HAP-1 (cell line): ENCODE measurements around the gene ADCY7.

Experiments
- DNase-seq, 2 experiments: peaks; one replicate each; pipeline ENCODE4 v3.0.0-alpha.2; 2016 to 2020; ENCODE audit warnings: low spot score in 2 of 2
- H3K27me3 ChIP-seq: fragments of 250-450 bp; sonication (Bioruptor Pico); 2 replicates; pipeline ENCODE4 v1.5.1; 2020; ENCODE audit warnings: low read depth, mild to moderate bottlenecking, moderate library complexity
- H3K36me3 ChIP-seq: fragments of 250-450 bp; sonication (Bioruptor Pico); replicated peaks from 2 replicates; pipeline ENCODE4 v1.5.1; 2020; ENCODE audit warnings: mild to moderate bottlenecking
- H3K4me1 ChIP-seq: fragments of 250-450 bp; sonication (Bioruptor Pico); 2 replicates; pipeline ENCODE4 v1.5.1; 2020; ENCODE audit warnings: mild to moderate bottlenecking
- H3K4me3 ChIP-seq: fragments of 250-450 bp; sonication (Bioruptor Pico); 2 replicates; pipeline ENCODE4 v1.5.1; 2020; ENCODE audit warnings: mild to moderate bottlenecking, moderate library complexity
- H3K9me3 ChIP-seq: fragments of 250-450 bp; sonication (Bioruptor Pico); 2 replicates; pipeline ENCODE4 v1.5.1; 2020; ENCODE audit warnings: mild to moderate bottlenecking, moderate library complexity
- in situ Hi-C: fragments of 300-500 bp; cut with MboI; formaldehyde crosslinking; loops from 3 replicates; pipeline ENCODE4 v1.14.3; 2020; ENCODE audit warnings: low sequenced_read_pairs, inconsistent platforms, mixed read lengths

Gene ADCY7

DNA sequence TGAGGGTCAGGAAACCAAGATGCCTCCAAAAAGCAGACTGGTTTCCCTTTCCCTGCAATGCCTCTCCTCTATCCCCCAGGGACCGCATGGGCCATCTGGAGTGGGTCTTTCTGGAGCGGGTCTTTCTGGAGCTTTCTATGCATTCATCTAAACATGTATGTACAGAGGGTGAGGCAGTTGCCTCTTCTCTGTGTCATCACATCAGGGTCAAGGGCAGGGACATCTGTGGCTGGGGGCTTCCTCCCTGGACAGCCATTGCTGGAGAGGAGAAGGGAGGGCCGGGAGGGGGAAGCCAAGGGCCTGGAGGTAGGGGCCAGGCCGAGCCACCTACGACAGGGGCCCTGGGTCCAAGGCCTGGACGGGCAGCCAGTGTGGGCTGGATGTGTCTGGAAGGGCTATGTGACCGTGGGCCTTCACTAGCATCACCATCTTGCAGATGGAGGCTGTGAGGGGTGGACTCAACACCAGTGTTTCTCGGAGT is 840 bp downstream of the ADCY7 start:
- in situ Hi-C loops = no loop called here

GRCh38 chr16:50267651-50268050 is 1.3 kb downstream of the ADCY7 start:
- H3K4me3 ChIP-seq = no peak overlapping the region
- H3K36me3 ChIP-seq = 0 out of 2 replicates have a peak, but pooled peaks cover 5% of the 10 kb centered on the region
- no peaks in the 10 kb centered on the region for H3K27me3 ChIP-seq
- H3K9me3 ChIP-seq = no peaks in the 10 kb centered on the region
- no peak for DNase-seq
- in situ Hi-C loops = no loop called here
- H3K4me1 ChIP-seq = no peaks in the 10 kb centered on the region; the same call in 1 of the 2 replicates

More for the DNA sequence above, 840 bp downstream of the ADCY7 start:
- Histone ChIP-seq H3K4me3 (no peak overlapping the region), H3K4me1 (no peaks in the 10 kb centered on the region; the same call in 1 of the 2 replicates), H3K27me3 (no peaks in the 10 kb centered on the region), H3K36me3 (0 out of 2 replicates have a peak, but pooled peaks cover 5% of the 10 kb centered on the region), H3K9me3 (no peaks in the 10 kb centered on the region)
- no peak for DNase-seq

DNA sequence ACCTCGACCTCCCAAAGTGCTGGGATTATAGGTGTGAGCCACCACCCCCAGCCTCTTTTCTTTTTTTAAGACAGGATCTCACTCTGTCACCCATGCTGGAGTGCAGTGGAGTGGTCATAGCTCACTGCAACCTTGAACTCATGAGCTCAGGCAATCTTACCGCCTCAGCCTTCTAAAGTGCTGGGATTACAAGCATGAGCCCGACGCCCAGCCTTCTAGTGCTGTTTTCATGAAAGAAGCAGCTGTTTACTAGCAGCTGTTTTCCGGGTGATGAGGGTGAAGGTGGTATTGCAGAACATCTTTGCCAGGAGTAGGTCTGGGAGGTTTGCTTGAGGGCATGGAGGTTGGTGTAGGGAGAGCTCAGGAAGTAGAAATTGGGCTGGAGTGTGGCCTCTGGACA is 2.0 kb downstream of the ADCY7 start:
- no peaks in the 10 kb centered on the region; the same call in 1 of the 2 replicates for H3K4me1 ChIP-seq
- no peaks in the 10 kb centered on the region for H3K9me3 ChIP-seq
- H3K4me3 ChIP-seq = no peak overlapping the region
- 0 out of 2 replicates have a peak, but pooled peaks cover 5% of the 10 kb centered on the region for H3K36me3 ChIP-seq
- DNase-seq = no peak
- in situ Hi-C loops = no loop called here
- H3K27me3 ChIP-seq = no peaks in the 10 kb centered on the region

GRCh38 chr16:50269061-50269705 is 2.8 kb downstream of the ADCY7 start:
- no peaks in the 10 kb centered on the region for H3K9me3 ChIP-seq
- no peak for DNase-seq
- H3K36me3 ChIP-seq = 0 out of 2 replicates have a peak, but pooled peaks cover 4% of the 10 kb centered on the region
- H3K27me3 ChIP-seq = no peaks in the 10 kb centered on the region
- H3K4me3 ChIP-seq = no peak overlapping the region
- in situ Hi-C loops = no loop called here
- no peaks in the 10 kb centered on the region; the same call in 1 of the 2 replicates for H3K4me1 ChIP-seq

DNA sequence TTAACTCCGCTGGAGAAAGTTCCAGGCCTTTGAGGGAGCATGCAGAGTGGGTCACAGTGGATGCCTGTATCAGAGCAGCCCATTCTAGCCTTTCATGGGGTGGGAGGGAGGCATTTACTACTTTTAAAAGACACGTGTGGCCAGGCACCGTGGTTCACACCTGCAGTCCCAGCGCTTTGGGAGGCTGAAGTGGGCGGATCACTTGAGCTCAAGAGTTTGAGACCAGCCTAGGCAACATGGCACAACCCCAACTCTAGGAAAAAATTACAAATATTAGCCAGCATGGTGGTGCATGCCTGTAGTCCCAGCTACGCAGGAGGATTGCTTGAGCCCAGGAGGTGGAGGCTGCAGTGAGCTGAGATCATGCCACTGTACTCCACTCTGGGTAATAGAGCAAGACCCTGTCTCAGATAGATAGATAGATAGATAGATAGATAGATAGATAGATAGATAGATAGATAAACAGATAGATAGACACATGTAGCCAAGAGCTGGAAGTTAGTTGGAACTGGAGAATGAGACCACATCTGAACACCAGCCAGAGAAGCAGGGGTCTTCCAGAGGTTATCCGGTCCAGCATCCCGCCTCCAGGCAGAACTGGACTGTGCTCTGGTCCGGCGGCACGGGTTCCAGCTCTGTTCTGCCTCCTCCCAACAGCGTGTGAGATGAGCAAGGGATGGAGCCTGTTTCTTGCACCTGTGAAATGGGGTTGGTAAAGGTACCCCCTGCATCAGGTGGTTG is 3.6 kb downstream of the ADCY7 start:
- Histone ChIP-seq H3K4me3 (no peak overlapping the region), H3K27me3 (no peaks in the 10 kb centered on the region), H3K4me1 (no peaks in the 10 kb centered on the region), H3K36me3 (no peaks in the 10 kb centered on the region), H3K9me3 (no peaks in the 10 kb centered on the region)
- in situ Hi-C loops = no loop called here
- no peak for DNase-seq

GRCh38 chr16:50270510-50271147 is 4.3 kb downstream of the ADCY7 start:
- in situ Hi-C loops = no loop called here
- no peak overlapping the region for H3K4me3 ChIP-seq
- no peaks in the 10 kb centered on the region for H3K27me3 ChIP-seq
- DNase-seq = no peak
- no peaks in the 10 kb centered on the region for H3K36me3 ChIP-seq
- no peaks in the 10 kb centered on the region for H3K4me1 ChIP-seq
- H3K9me3 ChIP-seq = no peaks in the 10 kb centered on the region

GRCh38 chr16:50271148-50272041 is 5.0 kb downstream of the ADCY7 start:
- no peaks in the 10 kb centered on the region for H3K36me3 ChIP-seq
- H3K27me3 ChIP-seq = no peaks in the 10 kb centered on the region
- DNase-seq = no peak
- H3K4me1 ChIP-seq = no peaks in the 10 kb centered on the region
- no peak overlapping the region for H3K4me3 ChIP-seq
- H3K9me3 ChIP-seq = no peaks in the 10 kb centered on the region
- in situ Hi-C loops = no loop called here

GRCh38 chr16:50272111-50272571 is 5.8 kb downstream of the ADCY7 start:
- no peaks in the 10 kb centered on the region for H3K36me3 ChIP-seq
- no peak for DNase-seq
- no peaks in the 10 kb centered on the region for H3K4me1 ChIP-seq
- in situ Hi-C loops = no loop called here
- no peaks in the 10 kb centered on the region for H3K27me3 ChIP-seq
- no peak overlapping the region for H3K4me3 ChIP-seq
- no peaks in the 10 kb centered on the region for H3K9me3 ChIP-seq

DNA sequence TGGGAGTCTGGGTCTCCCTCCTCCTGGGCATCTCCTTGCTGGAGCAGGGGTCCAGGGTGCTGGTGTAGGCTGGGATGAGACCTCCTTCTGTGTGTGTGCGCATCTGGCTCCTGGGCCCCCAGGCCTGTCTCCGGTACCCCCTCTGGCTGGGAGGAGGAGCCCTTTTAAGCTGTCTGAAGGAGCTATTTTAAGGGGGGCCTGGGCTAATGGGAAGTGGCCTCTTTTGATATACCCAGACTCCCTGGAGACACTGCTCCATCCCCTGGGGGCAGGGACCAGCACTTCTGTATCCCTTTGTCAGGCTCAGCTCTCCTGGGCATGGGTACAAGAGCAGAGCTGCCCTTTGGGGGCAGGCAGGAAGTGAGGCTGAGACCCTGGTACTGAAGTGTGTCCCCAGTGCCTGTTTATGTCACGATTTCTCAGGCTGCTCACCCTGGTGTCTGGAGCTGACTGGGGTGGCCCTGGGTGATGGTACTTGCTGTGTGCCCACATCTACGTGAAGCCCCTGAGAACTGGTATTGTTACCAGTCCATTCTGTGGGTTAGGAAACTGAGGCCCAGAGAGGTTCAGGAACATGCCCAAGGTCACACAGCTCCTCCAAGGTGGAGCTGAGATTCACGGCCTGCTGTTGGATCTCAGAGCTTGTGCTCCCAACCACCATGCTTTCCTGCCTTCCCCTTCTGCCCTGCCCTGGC is 6.5 kb downstream of the ADCY7 start:
- in situ Hi-C loops = no loop called here
- no peaks in the 10 kb centered on the region for H3K9me3 ChIP-seq
- H3K4me3 ChIP-seq = no peak overlapping the region
- no peaks in the 10 kb centered on the region for H3K36me3 ChIP-seq
- no peak for DNase-seq
- H3K27me3 ChIP-seq = no peaks in the 10 kb centered on the region
- H3K4me1 ChIP-seq = peaks cover 2% of the 10 kb centered on the region

GRCh38 chr16:50273382-50273690 is 7.0 kb downstream of the ADCY7 start:
- no peaks in the 10 kb centered on the region for H3K9me3 ChIP-seq
- H3K4me3 ChIP-seq = no peak overlapping the region
- H3K4me1 ChIP-seq = peaks cover 6% of the 10 kb centered on the region
- no peak for DNase-seq
- no peaks in the 10 kb centered on the region for H3K27me3 ChIP-seq
- in situ Hi-C loops = no loop called here
- H3K36me3 ChIP-seq = no peaks in the 10 kb centered on the region

- no peak overlapping the region for H3K4me3 ChIP-seq
- no peak for DNase-seq
- no peaks in the 10 kb centered on the region for H3K9me3 ChIP-seq
- in situ Hi-C loops = no loop called here
- H3K4me1 ChIP-seq = peaks cover 12% of the 10 kb centered on the region
- no peaks in the 10 kb centered on the region for H3K27me3 ChIP-seq
- no peaks in the 10 kb centered on the region for H3K36me3 ChIP-seq
Observed at GRCh38 chr16:50273888-50274325, 7.6 kb downstream of the ADCY7 start.

DNA sequence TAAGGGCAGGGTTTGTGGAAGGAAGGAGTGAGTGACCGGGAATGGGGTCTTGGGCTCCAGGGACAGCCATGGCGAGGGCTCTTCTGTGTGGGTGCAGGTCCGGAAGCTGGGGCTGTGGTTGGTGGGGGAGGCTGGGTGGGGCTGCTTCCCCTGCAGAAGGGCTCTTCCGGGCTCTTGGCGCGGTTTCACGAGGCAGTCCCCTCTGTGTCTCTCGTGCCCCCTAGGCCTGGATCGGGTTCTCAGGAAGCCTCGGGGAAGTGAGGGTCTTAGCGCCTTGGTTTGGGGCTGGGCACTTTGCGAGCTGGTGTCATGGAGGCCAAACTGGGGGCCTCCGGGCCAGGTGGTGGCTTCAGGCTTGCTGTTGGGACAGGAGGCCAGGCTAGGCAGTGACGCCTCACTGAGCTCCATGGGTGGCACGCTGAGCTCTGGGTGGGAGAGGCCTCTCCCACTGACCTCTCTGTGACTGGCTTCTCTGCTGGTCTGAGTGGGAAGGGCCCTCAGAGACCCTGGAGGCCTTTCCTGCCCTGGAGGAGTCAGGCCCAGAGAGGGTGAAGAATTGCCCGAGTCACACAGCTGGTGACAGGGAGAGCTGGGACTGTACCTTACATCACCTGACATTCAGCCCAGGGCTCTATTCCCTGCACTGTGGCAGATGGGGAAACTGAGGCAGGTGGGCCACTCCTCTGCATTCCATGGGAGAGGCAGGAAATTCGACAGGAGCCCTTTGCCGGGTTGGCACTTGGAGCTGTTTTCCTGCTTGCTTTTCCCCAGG is 8.2 kb downstream of the ADCY7 start:
- in situ Hi-C loops = no loop called here
- Histone ChIP-seq H3K36me3 (no peaks in the 10 kb centered on the region), H3K4me1 (peaks cover 17% of the 10 kb centered on the region), H3K4me3 (no peak overlapping the region), H3K9me3 (no peaks in the 10 kb centered on the region), H3K27me3 (no peaks in the 10 kb centered on the region)
- DNase-seq = no peak
